Measurements from ENCODE around the gene GREM2.

The GREM2 gene

GRCh38 chr1:240491796-240492195, 120.2 kb downstream of the GREM2 start:
- TF ChIP-seq EZH2phosphoT487 (IDR thresholded peaks at IDR 0.05; ENCODE audit: borderline replicate concordance): no peak
- TF ChIP-seq, protein P1, sequence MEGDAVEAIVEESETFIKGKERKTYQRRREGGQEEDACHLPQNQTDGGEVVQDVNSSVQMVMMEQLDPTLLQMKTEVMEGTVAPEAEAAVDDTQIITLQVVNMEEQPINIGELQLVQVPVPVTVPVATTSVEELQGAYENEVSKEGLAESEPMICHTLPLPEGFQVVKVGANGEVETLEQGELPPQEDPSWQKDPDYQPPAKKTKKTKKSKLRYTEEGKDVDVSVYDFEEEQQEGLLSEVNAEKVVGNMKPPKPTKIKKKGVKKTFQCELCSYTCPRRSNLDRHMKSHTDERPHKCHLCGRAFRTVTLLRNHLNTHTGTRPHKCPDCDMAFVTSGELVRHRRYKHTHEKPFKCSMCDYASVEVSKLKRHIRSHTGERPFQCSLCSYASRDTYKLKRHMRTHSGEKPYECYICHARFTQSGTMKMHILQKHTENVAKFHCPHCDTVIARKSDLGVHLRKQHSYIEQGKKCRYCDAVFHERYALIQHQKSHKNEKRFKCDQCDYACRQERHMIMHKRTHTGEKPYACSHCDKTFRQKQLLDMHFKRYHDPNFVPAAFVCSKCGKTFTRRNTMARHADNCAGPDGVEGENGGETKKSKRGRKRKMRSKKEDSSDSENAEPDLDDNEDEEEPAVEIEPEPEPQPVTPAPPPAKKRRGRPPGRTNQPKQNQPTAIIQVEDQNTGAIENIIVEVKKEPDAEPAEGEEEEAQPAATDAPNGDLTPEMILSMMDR (conservative IDR thresholded peaks at IDR 0.05; ENCODE audit: low read length): no peak
- Histone ChIP-seq H3K4me1 (ENCODE audit: insufficient read depth, low read length, poor library complexity, severe bottlenecking) (no peaks in the 10 kb centered on the region), H4K20me1 (ENCODE audit: insufficient read depth, low read length, poor library complexity, severe bottlenecking) (no peaks in the 10 kb centered on the region), H3K79me2 (ENCODE audit: insufficient read depth, low read length) (no peaks in the 10 kb centered on the region), H3K36me3 (ENCODE audit: insufficient read depth, low read length) (no peaks in the 10 kb centered on the region), H3F3A (ENCODE audit: low read depth) (no peaks in the 10 kb centered on the region), H3K9me2 (replicated peaks; ENCODE audit: low read depth, low read length) (no peaks in the 10 kb centered on the region), H3K4me2 (ENCODE audit: low read depth, low read length, poor library complexity, severe bottlenecking) (no peak overlapping the region), H3K27me3 (ENCODE audit: insufficient read depth, low read length, poor library complexity, severe bottlenecking) (no peaks in the 10 kb centered on the region), H2AFZ (ENCODE audit: low read length) (no peak overlapping the region), H3K4me3 (ENCODE audit: low read length, poor library complexity, severe bottlenecking) (no peak overlapping the region), H3K9me3 (ENCODE audit: insufficient read depth, low read depth, low read length) (no peaks in the 10 kb centered on the region; the same call in 1 of the 2 replicates), H3K9ac (ENCODE audit: low read depth, low read length, poor library complexity, severe bottlenecking) (no peak overlapping the region)

DNA sequence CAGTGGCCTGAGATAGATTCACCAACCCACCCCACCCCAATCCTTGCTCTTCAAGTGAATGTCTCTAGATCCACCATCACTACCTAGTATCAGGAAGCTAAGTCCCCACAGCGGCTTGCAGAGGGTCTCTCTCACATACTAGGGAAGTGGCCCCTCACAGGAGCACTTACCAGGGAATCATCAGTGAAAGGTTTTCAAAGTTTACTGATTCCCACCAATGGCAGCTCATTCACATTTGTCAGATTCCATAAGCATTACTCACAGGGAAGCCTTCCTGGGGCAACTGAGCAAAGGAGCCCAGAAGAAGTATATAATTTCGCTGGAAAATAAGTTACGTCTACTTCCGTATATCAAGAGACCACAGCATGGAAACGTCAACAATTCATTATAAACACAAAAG, 120.8 kb downstream of the GREM2 start:
- no peaks in the 10 kb centered on the region for H4K20me1 ChIP-seq (ENCODE audit: insufficient read depth, low read length, poor library complexity, severe bottlenecking)
- H3K9me3 ChIP-seq (ENCODE audit: insufficient read depth, low read depth, low read length): no peaks in the 10 kb centered on the region; the same call in 1 of the 2 replicates
- no peak overlapping the region for H3K4me3 ChIP-seq (ENCODE audit: low read length, poor library complexity, severe bottlenecking)
- no peaks in the 10 kb centered on the region for H3K36me3 ChIP-seq (ENCODE audit: insufficient read depth, low read length)
- H3K4me1 ChIP-seq (ENCODE audit: insufficient read depth, low read length, poor library complexity, severe bottlenecking): no peaks in the 10 kb centered on the region
- no peak for TF ChIP-seq EZH2phosphoT487 (IDR thresholded peaks at IDR 0.05; ENCODE audit: borderline replicate concordance)
- TF ChIP-seq, protein P1 (conservative IDR thresholded peaks at IDR 0.05; ENCODE audit: low read length): no peak
- H3K4me2 ChIP-seq (ENCODE audit: low read depth, low read length, poor library complexity, severe bottlenecking): no peak overlapping the region
- no peaks in the 10 kb centered on the region for H3F3A ChIP-seq (ENCODE audit: low read depth)
- H3K79me2 ChIP-seq (ENCODE audit: insufficient read depth, low read length): no peaks in the 10 kb centered on the region
- H2AFZ ChIP-seq (ENCODE audit: low read length): no peak overlapping the region
- H3K9me2 ChIP-seq (replicated peaks; ENCODE audit: low read depth, low read length): no peaks in the 10 kb centered on the region
- H3K27me3 ChIP-seq (ENCODE audit: insufficient read depth, low read length, poor library complexity, severe bottlenecking): no peaks in the 10 kb centered on the region
- no peak overlapping the region for H3K9ac ChIP-seq (ENCODE audit: low read depth, low read length, poor library complexity, severe bottlenecking)

DNA sequence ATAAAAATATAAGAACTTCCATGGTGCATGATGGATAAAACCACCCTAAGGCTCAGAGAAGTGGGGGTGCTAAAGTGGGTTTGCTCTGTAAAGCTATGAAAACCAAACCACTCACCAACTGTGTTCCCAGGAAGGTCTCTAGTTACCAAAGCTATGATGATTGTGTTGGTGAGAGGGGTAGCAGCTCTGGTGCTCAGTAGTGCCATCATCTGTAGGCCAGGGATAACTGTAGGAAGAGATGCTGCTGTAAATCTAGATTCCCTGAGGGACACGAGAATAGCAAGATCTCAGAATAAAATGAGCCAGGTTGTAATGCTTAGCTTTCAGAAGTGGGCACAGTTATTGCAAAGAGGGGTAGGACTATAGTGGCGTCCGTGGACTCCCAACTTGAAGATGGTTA, 124.5 kb downstream of the GREM2 start:
- Histone ChIP-seq H3K4me2 (ENCODE audit: low read depth, low read length, poor library complexity, severe bottlenecking) (no peak overlapping the region), H3K9me3 (ENCODE audit: insufficient read depth, low read depth, low read length) (no peaks in the 10 kb centered on the region; the same call in 1 of the 2 replicates), H3K9ac (ENCODE audit: low read depth, low read length, poor library complexity, severe bottlenecking) (no peak overlapping the region), H3K9me2 (replicated peaks; ENCODE audit: low read depth, low read length) (no peaks in the 10 kb centered on the region), H3K27me3 (ENCODE audit: insufficient read depth, low read length, poor library complexity, severe bottlenecking) (no peaks in the 10 kb centered on the region), H3F3A (ENCODE audit: low read depth) (no peaks in the 10 kb centered on the region), H3K79me2 (ENCODE audit: insufficient read depth, low read length) (no peaks in the 10 kb centered on the region), H3K36me3 (ENCODE audit: insufficient read depth, low read length) (no peaks in the 10 kb centered on the region), H2AFZ (ENCODE audit: low read length) (no peak overlapping the region), H3K4me3 (ENCODE audit: low read length, poor library complexity, severe bottlenecking) (no peak overlapping the region), H3K4me1 (ENCODE audit: insufficient read depth, low read length, poor library complexity, severe bottlenecking) (no peaks in the 10 kb centered on the region), H4K20me1 (ENCODE audit: insufficient read depth, low read length, poor library complexity, severe bottlenecking) (no peaks in the 10 kb centered on the region)
- TF ChIP-seq, protein P1 (conservative IDR thresholded peaks at IDR 0.05; ENCODE audit: low read length): no peak
- no peak for TF ChIP-seq EZH2phosphoT487 (IDR thresholded peaks at IDR 0.05; ENCODE audit: borderline replicate concordance)

Data from Loucy (cell line).